Measurements from ENCODE around the gene FBXO45. TPM values are rescaled to one million over a fixed set of nuclear protein-coding genes. Genes with fewer than 3 reads are reported as not detected.
"Not testable (repeated sequence)": the region's sequence is repeated elsewhere in the genome, so short reads cannot be mapped to it uniquely, and the experiment has no call there.

Gene FBXO45
- total RNA-seq, 2 donors from 2014 or later, result 2.0 to 9.7 TPM

GRCh38 chr3:196585044-196585757, 16.7 kb downstream of the FBXO45 start:
- Histone ChIP-seq H3K9me3 (no peaks in the 10 kb centered on the region), H3K27ac (no peak overlapping the region), H3K27me3 (replicated peaks; ENCODE audit: insufficient read depth) (no peaks in the 10 kb centered on the region), H3K36me3 (peaks cover 11% of the 10 kb centered on the region), H3K4me1 (ENCODE audit: control insufficient read depth in 1 of 2, low read depth in 2 of 2) (no peaks in the 10 kb centered on the region), H3K4me3 (no peak overlapping the region)
- no peak for TF ChIP-seq CTCF (IDR thresholded peaks at IDR 0.05)
- no peak for DNase-seq (ENCODE audit: low spot score)
- no peak for ATAC-seq (ENCODE audit: insufficient number of reproducible peaks, low FRiP score, low read depth)

GRCh38 chr3:196590279-196590678, 21.8 kb downstream of the FBXO45 start:
- H3K27me3 ChIP-seq (replicated peaks; ENCODE audit: insufficient read depth), result no peaks in the 10 kb centered on the region
- H3K4me3 ChIP-seq, result no peak overlapping the region
- ATAC-seq (ENCODE audit: insufficient number of reproducible peaks, low FRiP score, low read depth), result no peak
- TF ChIP-seq CTCF (IDR thresholded peaks at IDR 0.05), result no peak
- DNase-seq (ENCODE audit: low spot score), result no peak
- H3K27ac ChIP-seq, result no peak overlapping the region
- no peaks in the 10 kb centered on the region for H3K9me3 ChIP-seq
- no peaks in the 10 kb centered on the region for H3K36me3 ChIP-seq
- no peaks in the 10 kb centered on the region for H3K4me1 ChIP-seq (ENCODE audit: control insufficient read depth in 1 of 2, low read depth in 2 of 2)

GRCh38 chr3:196596355-196596754, 27.9 kb downstream of the FBXO45 start:
- DNase-seq (ENCODE audit: low spot score), result no peak
- no peaks in the 10 kb centered on the region for H3K4me1 ChIP-seq (ENCODE audit: control insufficient read depth in 1 of 2, low read depth in 2 of 2)
- H3K36me3 ChIP-seq, result no peaks in the 10 kb centered on the region
- no peak for ATAC-seq (ENCODE audit: insufficient number of reproducible peaks, low FRiP score, low read depth)
- H3K9me3 ChIP-seq, result no peaks in the 10 kb centered on the region
- H3K27ac ChIP-seq, result no peak overlapping the region
- no peaks in the 10 kb centered on the region for H3K27me3 ChIP-seq (replicated peaks; ENCODE audit: insufficient read depth)
- H3K4me3 ChIP-seq, result no peak overlapping the region
- TF ChIP-seq CTCF (IDR thresholded peaks at IDR 0.05), result no peak

GRCh38 chr3:196597971-196598733, 29.7 kb downstream of the FBXO45 start:
- not testable (repeated sequence) for H3K4me1 ChIP-seq (ENCODE audit: control insufficient read depth in 1 of 2, low read depth in 2 of 2); H3K4me3 ChIP-seq; H3K9me3 ChIP-seq; H3K27ac ChIP-seq; H3K27me3 ChIP-seq (replicated peaks; ENCODE audit: insufficient read depth); DNase-seq (ENCODE audit: low spot score); ATAC-seq (ENCODE audit: insufficient number of reproducible peaks, low FRiP score, low read depth); H3K36me3 ChIP-seq

- DNase-seq (ENCODE audit: low spot score), result no peak
- TF ChIP-seq CTCF (IDR thresholded peaks at IDR 0.05), result no peak
- H3K27me3 ChIP-seq (replicated peaks; ENCODE audit: insufficient read depth), result no peaks in the 10 kb centered on the region
- ATAC-seq (ENCODE audit: insufficient number of reproducible peaks, low FRiP score, low read depth), result no peak
- H3K4me3 ChIP-seq, result no peak overlapping the region
- no peaks in the 10 kb centered on the region for H3K9me3 ChIP-seq
- no peak overlapping the region for H3K27ac ChIP-seq
- H3K4me1 ChIP-seq (ENCODE audit: control insufficient read depth in 1 of 2, low read depth in 2 of 2), result no peaks in the 10 kb centered on the region
- H3K36me3 ChIP-seq, result no peaks in the 10 kb centered on the region
Measured at GRCh38 chr3:196599734-196600128, 31.3 kb downstream of the FBXO45 start.
